Measurements from ENCODE around the gene GNPDA1.
A peak's percentile ranks its signal among the peaks of the same experiment; 100 is the strongest.

The GNPDA1 gene

GRCh38 chr5:141989720-141990119, 23.1 kb downstream of the GNPDA1 start:
- DNase-seq, result no peak

GRCh38 chr5:141986072-141986471, 26.8 kb downstream of the GNPDA1 start:
- DNase-seq, result no peak

GRCh38 chr5:141982626-141983025, 30.2 kb downstream of the GNPDA1 start:
- DNase-seq, result no peak

GRCh38 chr5:141978389-141978788, 34.4 kb downstream of the GNPDA1 start:
- DNase-seq, result no peak

GRCh38 chr5:141976176-141976575, 36.7 kb downstream of the GNPDA1 start:
- no peak for DNase-seq

- DNase-seq, result no peak
Observed at GRCh38 chr5:141973871-141974595, 38.8 kb downstream of the GNPDA1 start.

GRCh38 chr5:141969783-141970771, 42.8 kb downstream of the GNPDA1 start:
- no peak for DNase-seq

- DNase-seq, result peak; percentile 98
Observed at GRCh38 chr5:141968914-141969608, 43.8 kb downstream of the GNPDA1 start, which contains the start of gene RNF14. RNF14 (plus strand) TSS chr5:141969105; CDS start chr5:141973589, 4,484 bp downstream.

GRCh38 chr5:141966963-141967333, 45.9 kb downstream of the GNPDA1 start:
- DNase-seq, result no peak

- no peak for DNase-seq
Observed at GRCh38 chr5:141966275-141966962, 46.4 kb downstream of the GNPDA1 start.

- DNase-seq, result no peak
Observed at GRCh38 chr5:141965071-141965470, 47.8 kb downstream of the GNPDA1 start.

- peak; percentile 39 for DNase-seq
Observed at GRCh38 chr5:141963701-141964100, 49.1 kb downstream of the GNPDA1 start.

GRCh38 chr5:141961466-141961865, 51.4 kb downstream of the GNPDA1 start:
- no peak for DNase-seq

- DNase-seq, result peak; percentile 91
Observed at GRCh38 chr5:141960449-141961323, 52.1 kb downstream of the GNPDA1 start.

GRCh38 chr5:141960018-141960417, 52.8 kb downstream of the GNPDA1 start:
- no peak for DNase-seq

- DNase-seq, result no peak
Observed at GRCh38 chr5:141958546-141959172, 54.2 kb downstream of the GNPDA1 start.

GRCh38 chr5:141958113-141958512, 54.7 kb downstream of the GNPDA1 start, which contains the start of gene PCDH12:
PCDH12 (minus strand) TSS chr5:141958202; CDS start chr5:141957851, 351 bp downstream.
- DNase-seq, result peak; percentile 51

GRCh38 chr5:141957367-141957996, 55.3 kb downstream of the GNPDA1 start:
- DNase-seq, result no peak

GRCh38 chr5:141954194-141954593, 58.6 kb downstream of the GNPDA1 start:
- no peak for DNase-seq

GRCh38 chr5:141952020-141952419, 60.8 kb downstream of the GNPDA1 start:
- no peak for DNase-seq

Data from retina (tissue), 1 donor.